GM06990 (cell line): Measurements from ENCODE around the gene CTSK.
"Not testable (repeated sequence)": the region's sequence is repeated elsewhere in the genome, so short reads cannot be mapped to it uniquely, and the experiment has no call there.

Experiments used
- DNase-seq: peaks from one replicate; pipeline ENCODE4 v3.0.0-alpha.2; 2011; ENCODE audit not compliant: insufficient read length; ENCODE audit errors: extremely low read depth
- H3K27me3 ChIP-seq: replicated peaks from 2 replicates; pipeline ENCODE4 v1.6.0; 2011; ENCODE audit warnings: low read length; ENCODE audit not compliant: control insufficient read depth, insufficient read depth
- H3K36me3 ChIP-seq: 2 replicates; pipeline ENCODE4 v1.5.1; 2011; ENCODE audit warnings: low read length; ENCODE audit not compliant: control insufficient read depth, insufficient read depth
- H3K4me3 ChIP-seq: replicated peaks from 2 replicates; pipeline ENCODE4 v1.5.1; 2011; ENCODE audit warnings: low read depth, mild to moderate bottlenecking, control low read depth, low read length
- CTCF ChIP-seq: IDR thresholded peaks from 2 replicates; pipeline ENCODE4 v1.5.1; 2011; ENCODE audit warnings: low read length, control low read depth, mild to moderate bottlenecking, inconsistent platforms; ENCODE audit not compliant: insufficient read depth, poor library complexity, severe bottlenecking

Gene CTSK

GRCh38 chr1:150808121-150808520 lies at the start of gene CTSK:
CTSK (minus strand) TSS chr1:150808260; CDS start chr1:150806805, 1,455 bp downstream.
- peaks cover 2% of the 10 kb centered on the region for H3K36me3 ChIP-seq
- no peak for DNase-seq
- no peak for TF ChIP-seq CTCF
- H3K27me3 ChIP-seq, result no peaks in the 10 kb centered on the region
- H3K4me3 ChIP-seq, result no peak within 1 kb of the TSS

GRCh38 chr1:150852734-150853133 lies 44.7 kb upstream of the CTSK start:
- DNase-seq, H3K27me3 ChIP-seq, H3K36me3 ChIP-seq, H3K4me3 ChIP-seq: not testable (repeated sequence)

GRCh38 chr1:150850801-150851362 lies 42.8 kb upstream of the CTSK start:
- not testable (repeated sequence) for H3K27me3 ChIP-seq, H3K4me3 ChIP-seq, DNase-seq, H3K36me3 ChIP-seq

GRCh38 chr1:150846473-150847146 lies 38.5 kb upstream of the CTSK start:
- no peak for TF ChIP-seq CTCF
- Histone ChIP-seq H3K27me3 (no peaks in the 10 kb centered on the region), H3K36me3 (no peaks in the 10 kb centered on the region), H3K4me3 (no peak overlapping the region)
- no peak for DNase-seq

GRCh38 chr1:150843474-150843873 lies 35.4 kb upstream of the CTSK start:
- Histone ChIP-seq H3K36me3 (no peaks in the 10 kb centered on the region; the same call in none of the 2 replicates), H3K27me3 (no peaks in the 10 kb centered on the region), H3K4me3 (no peak overlapping the region)
- DNase-seq, result no peak
- TF ChIP-seq CTCF, result no peak

GRCh38 chr1:150842964-150843363 lies 34.9 kb upstream of the CTSK start:
- H3K36me3 ChIP-seq, result no peaks in the 10 kb centered on the region; the same call in none of the 2 replicates
- no peak overlapping the region for H3K4me3 ChIP-seq
- no peak for TF ChIP-seq CTCF
- no peaks in the 10 kb centered on the region for H3K27me3 ChIP-seq
- no peak for DNase-seq
